GM18951 (cell line): ENCODE data around the gene CYS1.
A peak's percentile ranks its signal among the peaks of the same experiment; 100 is the strongest.

Experiments used
- POLR2A ChIP-seq: IDR thresholded peaks from 4 replicates; pipeline ENCODE4 v1.6.1; 2011; ENCODE audit warnings: mild to moderate bottlenecking; ENCODE audit not compliant: insufficient read length, insufficient read depth; ENCODE audit errors: extremely low read depth
- in situ Hi-C: fragments of 300-500 bp; cut with MboI; formaldehyde crosslinking; loops from one replicate; pipeline ENCODE4 v1.12.0; 2022; ENCODE audit warnings: low sequenced_read_pairs, mixed read lengths, inconsistent platforms; ENCODE audit not compliant: unreplicated experiment

The CYS1 gene

DNA sequence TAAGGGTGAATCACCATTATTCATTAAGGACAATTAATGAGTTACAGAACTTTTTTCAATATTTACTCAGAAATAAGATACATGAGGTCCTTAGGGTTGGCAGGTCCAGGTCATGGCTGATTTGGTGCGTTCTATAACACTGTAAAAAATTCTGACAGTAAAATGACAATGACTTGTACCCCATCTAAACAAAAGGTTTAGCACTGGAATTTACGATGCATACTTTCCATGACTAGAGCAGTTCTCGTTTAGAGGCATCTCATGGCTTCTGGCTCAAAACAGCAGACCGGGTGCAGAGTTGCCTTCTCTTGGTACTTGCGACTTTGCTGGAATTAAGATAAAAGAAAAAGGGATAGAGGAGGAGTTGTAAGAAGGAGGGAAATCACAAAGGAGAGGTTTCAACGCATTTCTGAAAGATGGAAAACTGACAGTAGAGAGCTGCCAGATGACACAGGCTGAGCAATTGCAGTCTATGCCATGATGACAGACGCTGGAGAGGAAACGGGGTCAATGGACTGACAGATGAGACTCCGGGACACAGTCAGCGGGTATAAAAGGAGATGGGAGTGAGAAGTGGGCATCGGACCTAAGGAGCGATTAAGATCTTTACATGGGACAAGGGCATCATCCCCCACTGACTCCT lies 4.1 kb upstream of the CYS1 start:
- in situ Hi-C loops, result no loop called here

DNA sequence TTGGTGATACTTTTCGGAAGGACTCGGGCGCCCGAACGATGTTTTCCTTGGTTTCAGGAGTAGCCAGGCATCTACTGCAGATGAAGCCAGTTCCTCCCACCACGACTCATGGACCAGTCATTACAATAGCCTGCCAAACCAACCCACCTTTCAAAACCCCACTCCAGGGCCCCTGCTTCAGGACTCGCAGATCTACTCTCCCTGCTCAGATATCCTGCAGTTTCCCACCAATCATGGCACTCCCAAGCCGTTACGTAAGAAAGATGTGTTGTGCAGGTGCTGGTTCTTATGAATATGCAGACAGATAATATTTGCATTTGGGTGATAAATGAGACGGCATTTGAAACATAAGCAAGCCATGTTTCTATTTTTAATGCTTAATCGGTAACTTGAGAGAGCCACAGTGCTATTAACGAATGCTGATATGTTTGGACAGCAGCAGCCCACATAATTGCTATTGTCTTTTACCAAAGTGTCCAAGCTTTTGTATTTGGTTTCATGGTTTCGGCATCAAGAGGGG lies 3.5 kb upstream of the CYS1 start:
- in situ Hi-C loops, result no loop called here
- peak; percentile 67 for TF ChIP-seq POLR2A

More for the DNA sequence above, 4.1 kb upstream of the CYS1 start:
- TF ChIP-seq POLR2A, result no peak

DNA sequence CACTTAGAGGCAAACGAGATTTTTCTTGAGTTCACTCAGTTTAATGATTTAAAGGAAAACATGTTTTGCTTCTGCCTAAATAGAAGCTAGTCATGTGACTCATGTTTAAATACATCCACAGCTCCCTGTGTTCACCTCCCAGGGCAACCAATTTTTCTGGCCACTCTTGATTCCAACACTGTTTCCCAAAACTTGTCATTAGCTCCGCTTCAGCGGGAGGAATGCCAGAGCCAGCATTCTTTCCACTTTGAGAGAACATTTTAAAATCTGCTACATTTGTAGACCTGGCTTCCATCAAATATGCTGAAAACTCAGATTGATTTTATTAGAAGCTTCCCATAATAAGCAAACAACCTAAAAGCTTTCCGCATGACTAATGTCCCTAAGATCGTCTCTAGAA lies 2.8 kb upstream of the CYS1 start:
- no peak for TF ChIP-seq POLR2A
- in situ Hi-C loops, result no loop called here

DNA sequence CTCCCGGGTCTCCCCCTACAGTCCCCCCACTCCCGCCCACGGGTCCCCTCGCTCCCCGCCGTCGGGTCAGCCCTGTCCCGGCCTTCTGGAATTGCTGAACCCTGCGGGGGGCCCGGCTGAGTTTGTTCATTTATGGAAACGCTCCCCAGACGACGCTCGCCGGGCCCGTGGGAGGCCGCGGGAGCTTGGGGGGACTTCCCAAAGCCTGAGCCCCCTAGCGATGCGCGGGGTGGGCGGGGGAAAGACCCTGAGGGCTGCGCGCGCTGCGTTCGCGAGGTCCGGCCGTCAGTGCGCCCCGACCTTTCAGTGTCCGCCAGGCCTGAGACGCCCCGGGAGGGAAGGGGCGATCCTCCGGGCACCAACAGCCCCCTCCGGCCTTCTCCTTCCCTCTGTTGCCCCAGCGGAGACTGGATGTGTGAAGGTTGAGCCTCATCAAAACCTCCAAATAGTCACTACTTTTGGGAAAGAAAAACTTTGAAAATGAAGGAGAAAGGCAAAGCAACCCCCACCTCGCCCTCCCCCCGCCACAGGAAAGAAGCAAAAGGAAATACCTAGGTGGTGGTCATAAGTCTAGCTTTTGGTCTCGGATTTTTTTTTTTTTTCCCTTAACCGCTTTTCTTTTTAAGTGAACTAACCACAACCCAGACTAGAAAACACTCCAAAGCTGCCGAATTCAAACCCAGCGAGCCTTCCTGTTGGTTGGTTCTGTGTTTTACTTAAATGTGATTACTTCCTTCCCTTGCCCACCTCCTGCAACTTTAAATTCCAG lies 509 bp upstream of the CYS1 start:
- peak; percentile 60 for TF ChIP-seq POLR2A
- in situ Hi-C loops, result no loop called here

DNA sequence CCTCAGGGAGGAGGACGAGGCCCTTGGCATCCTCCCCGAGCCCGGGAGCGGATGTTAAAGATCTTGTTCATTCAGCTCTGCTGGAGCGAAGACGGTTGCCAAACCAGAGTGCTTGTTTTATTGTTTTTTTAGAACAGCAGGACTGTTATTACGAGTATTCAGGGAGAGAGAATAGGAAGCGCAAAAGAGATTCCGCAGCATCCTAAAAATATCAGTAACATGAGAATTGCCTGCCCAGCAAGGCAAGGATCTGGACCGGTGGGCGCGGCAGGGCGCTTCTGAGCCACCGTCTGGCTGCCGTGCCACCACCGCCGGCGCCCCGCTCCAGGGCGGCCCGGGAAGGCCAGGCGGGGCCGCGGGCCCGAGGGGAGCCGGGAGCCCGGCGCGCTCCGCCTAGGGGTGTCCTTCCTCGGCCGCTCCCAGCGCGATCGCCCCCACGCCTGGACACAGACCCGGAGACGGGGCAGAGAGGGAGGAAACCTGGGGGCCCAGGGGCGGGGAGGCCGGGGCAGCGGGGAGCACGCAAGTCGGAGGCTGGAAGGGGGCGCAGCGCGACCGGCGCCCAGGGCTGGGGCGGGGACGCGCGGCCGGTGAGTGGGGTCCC lies 843 bp downstream of the CYS1 start:
- no peak for TF ChIP-seq POLR2A
- in situ Hi-C loops, result loop anchor here (5.0 kb wide), 1 partner anchor 43 kb away; the partner anchor contains the start of gene RRM2

DNA sequence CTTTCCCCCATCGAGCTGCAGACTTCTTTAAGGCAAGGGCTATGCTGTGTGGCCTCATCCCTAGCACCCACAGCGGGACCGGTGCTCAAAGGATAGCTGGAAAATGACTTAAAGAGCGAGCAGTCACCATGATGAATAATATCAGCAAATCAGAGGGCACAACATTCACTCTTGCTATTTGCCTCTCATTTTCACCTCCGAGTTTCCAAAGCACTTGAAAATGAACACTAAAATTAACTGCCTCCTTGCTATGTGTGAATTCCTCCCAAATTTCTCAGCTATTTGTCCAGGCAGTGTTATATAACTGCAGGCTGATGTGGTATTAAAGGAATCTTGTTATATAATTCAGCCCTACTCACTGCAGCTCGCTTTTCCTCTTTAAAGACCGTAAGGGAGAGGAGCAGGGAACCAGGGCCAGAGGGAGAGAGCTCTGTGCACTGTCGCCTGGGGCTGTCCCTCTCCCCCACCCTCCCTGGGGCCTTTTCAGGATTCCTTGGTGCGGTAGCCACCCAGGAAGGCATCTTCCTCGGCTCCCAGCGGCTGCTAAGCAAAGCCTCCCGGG lies 1.4 kb downstream of the CYS1 start:
- in situ Hi-C loops, result loop anchor here (5.0 kb wide), 1 partner anchor 44 kb away; the partner anchor contains the start of gene RRM2
- no peak for TF ChIP-seq POLR2A

DNA sequence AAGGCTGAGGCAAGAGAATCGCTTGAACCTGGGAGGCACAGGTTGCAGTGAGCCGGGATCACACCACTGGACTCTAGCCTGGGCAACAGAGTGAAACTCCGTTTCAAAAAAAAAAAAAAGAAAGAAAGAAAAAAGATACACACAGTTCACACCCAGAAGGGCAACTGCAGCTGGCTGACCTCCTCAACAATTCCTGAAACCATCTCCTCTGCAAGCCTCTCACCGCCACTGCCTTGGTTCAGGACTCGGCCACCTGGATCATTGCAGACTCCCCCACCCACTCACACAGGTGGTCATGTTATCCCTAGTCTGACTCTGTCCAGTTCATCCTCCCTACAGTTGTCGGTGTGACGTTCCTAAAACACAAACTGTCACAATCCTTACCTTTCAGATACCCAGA lies 2.2 kb downstream of the CYS1 start:
- in situ Hi-C loops, result loop anchor here (5.0 kb wide), 1 partner anchor 44 kb away; the partner anchor contains the start of gene RRM2

DNA sequence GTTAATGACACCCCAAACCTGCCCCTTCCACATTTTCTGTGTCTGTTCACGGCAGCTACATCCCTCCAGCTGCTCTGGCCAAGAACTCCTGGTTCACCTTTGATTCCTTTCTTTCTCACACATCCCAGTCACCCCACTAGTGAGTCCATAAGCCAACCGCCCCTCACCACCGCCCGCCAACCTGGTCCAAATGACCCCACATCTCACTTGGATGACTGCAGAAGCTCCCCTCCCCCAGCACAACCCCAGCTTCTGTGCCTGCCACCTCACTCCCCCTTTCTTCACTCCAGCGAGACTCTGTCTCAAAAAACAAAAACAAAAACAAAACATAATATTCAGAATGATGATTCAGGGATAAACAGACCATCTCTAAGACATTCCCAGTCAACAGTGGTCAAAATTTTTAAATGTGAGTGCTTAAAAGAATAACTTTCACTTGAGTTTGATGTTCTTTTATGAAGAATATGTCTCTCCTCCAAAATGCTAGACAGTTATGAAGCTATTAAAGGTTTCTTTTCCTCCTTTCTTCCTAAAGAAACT lies 3.2 kb downstream of the CYS1 start:
- in situ Hi-C loops, result loop anchor here (5.0 kb wide), 1 partner anchor 45 kb away; the partner anchor contains the start of gene RRM2
- TF ChIP-seq POLR2A, result no peak

More for the DNA sequence above, 2.2 kb downstream of the CYS1 start:
- no peak for TF ChIP-seq POLR2A

DNA sequence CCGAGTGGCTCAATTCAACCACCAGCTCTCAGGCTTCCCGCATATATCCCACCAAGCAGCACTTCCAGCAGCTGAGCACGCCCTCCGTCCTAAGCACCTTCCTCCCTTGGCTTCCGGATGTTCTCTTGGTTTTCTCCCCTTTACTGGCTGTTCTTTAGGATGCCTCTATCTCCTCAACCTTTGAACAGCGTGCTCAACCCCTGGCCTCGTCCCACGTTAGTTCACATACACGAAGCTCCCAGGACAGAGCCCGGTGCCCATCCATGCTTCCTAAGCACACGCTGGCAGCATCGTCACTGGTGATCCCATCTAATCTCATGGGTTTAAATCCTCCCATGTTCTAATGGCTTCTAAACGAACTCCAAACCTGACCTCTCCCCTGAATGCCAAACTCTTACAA lies 3.7 kb downstream of the CYS1 start:
- in situ Hi-C loops, result loop anchor here (5.0 kb wide), 1 partner anchor 46 kb away; the partner anchor contains the start of gene RRM2
- no peak for TF ChIP-seq POLR2A

DNA sequence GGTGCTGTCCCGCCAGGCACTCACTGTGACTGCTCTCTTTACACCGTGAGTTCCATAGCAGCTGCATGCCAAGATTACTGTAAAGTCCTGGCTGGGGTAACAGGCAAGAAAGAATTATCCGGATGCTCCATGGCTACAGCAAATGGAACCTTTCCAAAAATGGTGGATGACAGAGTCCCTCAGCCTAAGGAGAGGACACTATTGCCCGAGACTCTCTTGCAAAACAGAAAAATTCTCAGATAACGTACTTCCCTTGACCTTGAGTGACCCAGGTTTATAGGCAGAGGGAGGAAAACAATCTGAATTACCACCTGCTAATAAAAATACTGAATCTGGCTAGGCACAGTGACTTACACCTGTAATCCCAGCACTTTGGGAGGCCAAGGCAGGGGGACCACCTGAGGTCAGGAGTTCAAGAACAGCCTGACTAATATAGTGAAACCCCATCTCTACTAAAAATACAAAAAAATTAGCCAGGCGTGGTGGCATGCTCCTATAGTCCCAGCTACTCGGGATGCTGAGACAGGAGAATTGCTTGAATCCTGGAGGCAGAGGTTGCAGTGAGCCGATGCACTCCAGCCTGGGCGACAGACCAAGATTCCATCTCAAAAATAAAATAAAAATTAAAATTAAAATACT lies 4.5 kb downstream of the CYS1 start:
- in situ Hi-C loops, result loop anchor here (5.0 kb wide), 1 partner anchor 47 kb away; the partner anchor contains the start of gene RRM2
- TF ChIP-seq POLR2A, result no peak

DNA sequence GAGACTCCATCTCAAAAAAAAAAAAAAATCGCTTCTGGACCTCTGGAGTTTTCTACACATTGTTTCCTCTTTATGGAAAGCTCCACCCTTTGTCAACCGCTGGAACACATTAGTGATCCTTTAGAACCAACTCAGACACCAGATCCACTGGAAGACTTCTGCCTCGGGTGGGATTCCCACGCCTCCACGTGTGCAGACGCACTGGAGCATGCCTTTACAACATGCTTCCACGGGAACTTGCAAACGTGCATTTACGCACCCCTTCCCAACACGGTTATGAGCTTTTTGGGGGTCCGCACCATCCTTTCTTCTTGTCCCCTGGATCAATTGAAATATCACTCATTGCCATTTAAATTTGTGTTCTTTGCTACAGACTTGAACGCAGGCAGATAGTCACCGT lies 5.1 kb downstream of the CYS1 start:
- in situ Hi-C loops, result loop anchor here (5.0 kb wide), 1 partner anchor 47 kb away; the partner anchor contains the start of gene RRM2

DNA sequence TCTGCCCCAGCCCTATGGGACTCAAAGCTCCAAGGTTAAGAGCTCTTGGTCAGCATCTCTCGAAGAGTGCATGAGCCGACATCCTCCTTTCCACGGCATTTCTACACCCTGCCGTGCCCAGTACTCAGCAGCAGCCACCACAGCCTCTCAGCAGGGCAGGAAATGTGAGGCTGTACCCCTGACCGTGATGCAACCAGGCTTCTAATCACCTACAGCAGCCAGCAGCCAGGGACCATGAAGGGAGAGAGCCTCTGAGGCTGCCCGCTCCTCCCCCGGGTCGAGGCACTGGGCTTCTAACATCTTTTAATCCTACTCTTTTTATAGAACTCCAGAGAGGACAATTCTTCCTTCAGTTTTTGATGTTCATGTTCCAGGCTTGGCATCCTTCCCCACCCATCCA lies 6.5 kb downstream of the CYS1 start:
- no peak for TF ChIP-seq POLR2A
- in situ Hi-C loops, result no loop called here

More for the DNA sequence above, 5.1 kb downstream of the CYS1 start:
- no peak for TF ChIP-seq POLR2A
